Neural progenitor cell (in vitro differentiated cells): ENCODE results near the gene EID3. TPM values are rescaled to one million over a fixed set of nuclear protein-coding genes. Genes with fewer than 3 reads are reported as not detected.

ENCODE experiments used
- DNase-seq: peaks from one replicate; pipeline ENCODE4 v3.0.0-alpha.2; 2016; ENCODE audit warnings: low spot score
- H2AFZ ChIP-seq: fragments of 200-600 bp; sonication (generic); replicated peaks from 2 replicates; pipeline ENCODE4 v1.6.1; 2016; ENCODE audit warnings: antibody characterized with exemption
- H3F3A ChIP-seq: fragments of 200-600 bp; sonication (generic); 2 replicates; pipeline ENCODE4 v1.6.1; 2016; ENCODE audit warnings: antibody characterized with exemption, low read depth
- H3K27ac ChIP-seq: fragments of 200-600 bp; sonication (generic); 2 replicates; pipeline ENCODE4 v1.5.1; 2016; ENCODE audit warnings: mild to moderate bottlenecking
- H3K27me3 ChIP-seq: fragments of 200-600 bp; sonication (generic); 2 replicates; pipeline ENCODE4 v1.6.1; 2016; ENCODE audit warnings: mild to moderate bottlenecking, moderate library complexity
- H3K36me3 ChIP-seq: fragments of 200-600 bp; sonication (generic); 2 replicates; pipeline ENCODE4 v1.5.1; 2016
- H3K4me1 ChIP-seq: fragments of 200-600 bp; sonication (generic); 2 replicates; pipeline ENCODE4 v1.6.1; 2016; ENCODE audit warnings: mixed run types
- H3K4me2 ChIP-seq: fragments of 200-600 bp; sonication (generic); 2 replicates; pipeline ENCODE4 v1.6.1; 2016
- H3K4me3 ChIP-seq: fragments of 200-600 bp; sonication (generic); 2 replicates; pipeline ENCODE4 v1.5.1; 2016
- H3K79me2 ChIP-seq: fragments of 200-600 bp; sonication (generic); 2 replicates; pipeline ENCODE4 v1.6.1; 2016; ENCODE audit warnings: low read depth
- H3K9ac ChIP-seq: fragments of 200-600 bp; sonication (generic); 2 replicates; pipeline ENCODE4 v1.6.1; 2016
- H3K9me3 ChIP-seq: fragments of 200-600 bp; sonication (generic); 2 replicates; pipeline ENCODE4 v1.5.1; 2016; ENCODE audit warnings: low read depth
- H4K20me1 ChIP-seq: fragments of 200-600 bp; sonication (generic); 2 replicates; pipeline ENCODE4 v1.6.1; 2016; ENCODE audit warnings: low read depth
- H3K27ac Mint-ChIP-seq: 3 replicates; pipeline ENCODE4 v1.8.0; 2021; ENCODE audit warnings: mixed read lengths
- H3K27me3 Mint-ChIP-seq: 2 replicates; pipeline ENCODE4 v1.8.0; 2022; ENCODE audit warnings: low read depth, mild to moderate bottlenecking, inconsistent platforms, moderate library complexity, mixed read lengths; ENCODE audit not compliant: insufficient read depth
- H3K36me3 Mint-ChIP-seq: 3 replicates; pipeline ENCODE4 v1.8.0; 2021; ENCODE audit warnings: mixed read lengths
- H3K4me1 Mint-ChIP-seq: 3 replicates; pipeline ENCODE4 v1.8.0; 2021; ENCODE audit warnings: mixed read lengths
- H3K4me3 Mint-ChIP-seq: 3 replicates; pipeline ENCODE4 v1.8.0; 2021; ENCODE audit warnings: mild to moderate bottlenecking, moderate library complexity, mixed read lengths
- H3K9me3 Mint-ChIP-seq: 3 replicates; pipeline ENCODE4 v1.8.0; 2020; ENCODE audit warnings: mixed read lengths
- CTCF ChIP-seq: fragments of 200-600 bp; sonication (generic); IDR thresholded peaks from 2 replicates; pipeline ENCODE4 v1.5.1; 2017; ENCODE audit warnings: antibody characterized with exemption, mild to moderate bottlenecking
- EZH2 ChIP-seq: fragments of 200-600 bp; sonication (generic); IDR thresholded peaks from 2 replicates; pipeline ENCODE4 v1.6.1; 2017; ENCODE audit warnings: antibody characterized with exemption, mild to moderate bottlenecking, moderate library complexity
- EZH2phosphoT487 ChIP-seq: fragments of 200-600 bp; sonication (generic); IDR thresholded peaks from 2 replicates; pipeline ENCODE4 v1.6.1; 2017; ENCODE audit warnings: antibody characterized with exemption
- total RNA-seq: library from RNA; depleted of rRNA; stranded (reverse); fragments of >200 nt; gene quantifications from 2 replicates; pipeline ENCODE4 v1.2.3, GENCODE V29; 2015; ENCODE audit warnings: low replicate concordance

Gene EID3
- total RNA-seq, 1 donor from 2014 or later = 8.0 TPM

GRCh38 chr12:104313568-104314241 lies 10.2 kb downstream of the EID3 start:
- Histone ChIP-seq H4K20me1 (peaks cover 9% of the 10 kb centered on the region), H3K27ac (no peak overlapping the region), H3K79me2 (peaks cover 27% of the 10 kb centered on the region), H3F3A (no peaks in the 10 kb centered on the region), H2AFZ (no peak overlapping the region), H3K9ac (no peak overlapping the region), H3K9me3 (no peaks in the 10 kb centered on the region), H3K27me3 (no peaks in the 10 kb centered on the region), H3K36me3 (peaks cover 55% of the 10 kb centered on the region), H3K4me2 (no peak overlapping the region), H3K4me3 (no peak overlapping the region), H3K4me1 (no peaks in the 10 kb centered on the region)
- H3K9me3 Mint-ChIP-seq = no peaks in the 10 kb centered on the region
- H3K36me3 Mint-ChIP-seq = peaks cover 33% of the 10 kb centered on the region
- H3K4me3 Mint-ChIP-seq = no peak overlapping the region
- no peak for DNase-seq
- H3K4me1 Mint-ChIP-seq = peaks cover 8% of the 10 kb centered on the region
- H3K27ac Mint-ChIP-seq = no peak overlapping the region
- no peaks in the 10 kb centered on the region for H3K27me3 Mint-ChIP-seq
- TF ChIP-seq EZH2phosphoT487 (no peak), CTCF (no peak), EZH2 (no peak)

GRCh38 chr12:104314242-104314614 lies 10.7 kb downstream of the EID3 start:
- peaks cover 6% of the 10 kb centered on the region for H4K20me1 ChIP-seq
- H3K4me2 ChIP-seq = no peak overlapping the region
- no peak overlapping the region for H3K27ac ChIP-seq
- H3K4me1 ChIP-seq = no peaks in the 10 kb centered on the region
- no peak overlapping the region for H3K9ac ChIP-seq
- no peaks in the 10 kb centered on the region for H3K27me3 ChIP-seq
- H3K27me3 Mint-ChIP-seq = no peaks in the 10 kb centered on the region
- peaks cover 21% of the 10 kb centered on the region for H3K79me2 ChIP-seq
- H3K27ac Mint-ChIP-seq = no peak overlapping the region
- H3K4me3 Mint-ChIP-seq = no peak overlapping the region
- H3K36me3 ChIP-seq = peaks cover 57% of the 10 kb centered on the region
- peaks cover 5% of the 10 kb centered on the region for H3K4me1 Mint-ChIP-seq
- no peak for DNase-seq
- H3K36me3 Mint-ChIP-seq = peaks cover 34% of the 10 kb centered on the region
- no peak overlapping the region for H2AFZ ChIP-seq
- H3F3A ChIP-seq = no peaks in the 10 kb centered on the region
- H3K4me3 ChIP-seq = no peak overlapping the region
- no peaks in the 10 kb centered on the region for H3K9me3 ChIP-seq
- no peaks in the 10 kb centered on the region for H3K9me3 Mint-ChIP-seq
- TF ChIP-seq EZH2 = no peak

GRCh38 chr12:104315326-104316224 lies 12.0 kb downstream of the EID3 start:
- peaks cover 8% of the 10 kb centered on the region for H3K79me2 ChIP-seq
- Mint-ChIP-seq H3K36me3 (peaks cover 37% of the 10 kb centered on the region), H3K27ac (no peak overlapping the region), H3K4me3 (no peak overlapping the region), H3K9me3 (no peaks in the 10 kb centered on the region), H3K27me3 (no peaks in the 10 kb centered on the region), H3K4me1 (no peaks in the 10 kb centered on the region)
- no peak overlapping the region for H3K9ac ChIP-seq
- no peaks in the 10 kb centered on the region for H4K20me1 ChIP-seq
- H3F3A ChIP-seq = no peaks in the 10 kb centered on the region
- no peaks in the 10 kb centered on the region for H3K4me1 ChIP-seq
- no peak overlapping the region for H3K4me2 ChIP-seq
- H3K36me3 ChIP-seq = peaks cover 71% of the 10 kb centered on the region
- no peak overlapping the region for H3K27ac ChIP-seq
- no peak overlapping the region for H2AFZ ChIP-seq
- no peak for DNase-seq
- TF ChIP-seq EZH2phosphoT487 = no peak
- TF ChIP-seq EZH2 = no peak
- TF ChIP-seq CTCF = no peak
- H3K27me3 ChIP-seq = no peaks in the 10 kb centered on the region
- H3K9me3 ChIP-seq = no peaks in the 10 kb centered on the region
- no peak overlapping the region for H3K4me3 ChIP-seq

- Histone ChIP-seq H4K20me1 (no peaks in the 10 kb centered on the region), H3K4me1 (no peaks in the 10 kb centered on the region), H3K4me2 (no peak overlapping the region), H3K4me3 (no peak overlapping the region), H3K36me3 (peaks cover 76% of the 10 kb centered on the region), H3K79me2 (peaks cover 4% of the 10 kb centered on the region), H3F3A (no peaks in the 10 kb centered on the region), H3K27ac (no peak overlapping the region), H3K27me3 (no peaks in the 10 kb centered on the region), H3K9ac (no peak overlapping the region), H3K9me3 (no peaks in the 10 kb centered on the region), H2AFZ (no peak overlapping the region)
- Mint-ChIP-seq H3K27ac (no peak overlapping the region), H3K36me3 (peaks cover 38% of the 10 kb centered on the region), H3K27me3 (no peaks in the 10 kb centered on the region), H3K4me1 (no peaks in the 10 kb centered on the region), H3K9me3 (no peaks in the 10 kb centered on the region), H3K4me3 (no peak overlapping the region)
- DNase-seq = no peak
- TF ChIP-seq EZH2phosphoT487 (no peak), CTCF (no peak), EZH2 (no peak)
These were observed 13.4 kb downstream of the EID3 start for GRCh38 chr12:104316936-104317335.
